Endothelial cell of umbilical vein (primary cell): ENCODE data around the gene DAP. TPM values are rescaled to one million over a fixed set of nuclear protein-coding genes. Genes with fewer than 3 reads are reported as not detected.

Source experiments
- BruUV-seq: library from RNA; stranded (reverse); fragments of 400-500 nt; replicated peaks from 2 replicates; lab custom pipeline; 2021; lab: Mats Ljungman, UMichigan
- CTCF ChIA-PET: fragments of 300-600, 350-600 bp; sonication (Branson Sonifier 250); formaldehyde crosslinking; loops from one replicate; lab custom pipeline; 2021; ENCODE audit warnings: antibody characterized with exemption, inconsistent platforms; lab: Charles Lee
- POLR2A ChIA-PET: fragments of 300-600, 350-600 bp; sonication (Branson Sonifier 250); formaldehyde crosslinking; loops from one replicate; lab custom pipeline; 2021; ENCODE audit warnings: antibody characterized with exemption, inconsistent platforms; lab: Charles Lee
- DNase-seq: peaks from one replicate; pipeline ENCODE4 v3.0.0-alpha.2; 2011; ENCODE audit warnings: low read depth, low spot score
- FAIRE-seq: peaks from 2 replicates; lab custom pipeline; 2011; peaks lifted over from hg19 to GRCh38; lab: Jason Lieb, UNC
- H2AFZ ChIP-seq: 2 replicates; pipeline ENCODE4 v1.6.0; 2012; ENCODE audit warnings: low read depth, low read length, control low read depth, inconsistent platforms
- H3K27ac ChIP-seq: 2 replicates; pipeline ENCODE4 v1.5.1; 2011; ENCODE audit warnings: low read depth, mild to moderate bottlenecking, control low read depth, low read length, moderate library complexity; ENCODE audit not compliant: insufficient read depth
- H3K27me3 ChIP-seq, 2 experiments: 2 replicates each; pipeline versions ENCODE4 v1.6.0 to v1.6.1; 2011; ENCODE audit warnings: low read length in 2 of 2, mixed read lengths in 1 of 2; ENCODE audit not compliant: control insufficient read depth in 2 of 2, insufficient read depth in 2 of 2
- H3K36me3 ChIP-seq, 2 experiments: 2 replicates in 1 of 2; 3 replicates in 1 of 2; pipeline ENCODE4 v1.5.1; 2011; ENCODE audit warnings: low read length in 2 of 2, mild to moderate bottlenecking in 1 of 2, moderate library complexity in 1 of 2; ENCODE audit not compliant: control insufficient read depth in 2 of 2, insufficient read depth in 2 of 2; ENCODE audit errors: extremely low read depth in 1 of 2
- H3K4me1 ChIP-seq: 3 replicates; pipeline ENCODE4 v1.5.1; 2011; ENCODE audit warnings: mild to moderate bottlenecking, low read length; ENCODE audit not compliant: control insufficient read depth, insufficient read depth; ENCODE audit errors: extremely low read depth
- H3K4me2 ChIP-seq: 2 replicates; pipeline ENCODE4 v1.6.1; 2011; ENCODE audit warnings: low read length, control low read depth, mixed read lengths; ENCODE audit not compliant: insufficient read depth
- H3K4me3 ChIP-seq, 3 experiments: fragments of 200-600 bp in 1 of 3; sonication (generic), shearing (Covaris generic) in 1 of 3; replicated peaks in 1 of 3; 2 replicates each; pipeline ENCODE4 v1.5.1; 2011 to 2016; ENCODE audit warnings: control low read depth in 3 of 3, low read length in 3 of 3, mild to moderate bottlenecking in 2 of 3, inconsistent platforms in 1 of 3, low read depth in 1 of 3, moderate library complexity in 1 of 3; ENCODE audit not compliant: insufficient read depth in 1 of 3
- H3K79me2 ChIP-seq: 2 replicates; pipeline ENCODE4 v1.6.0; 2012; ENCODE audit warnings: low read length, inconsistent platforms; ENCODE audit not compliant: control insufficient read depth, insufficient read depth
- H3K9ac ChIP-seq: replicated peaks from 2 replicates; pipeline ENCODE3; 2011; ENCODE audit warnings: low read length, control low read depth; ENCODE audit not compliant: insufficient read depth; ENCODE audit errors: extremely low read depth
- H3K9me1 ChIP-seq: replicated peaks from 3 replicates; pipeline ENCODE4 v1.6.0; 2011; ENCODE audit warnings: mild to moderate bottlenecking, low read length; ENCODE audit not compliant: control insufficient read depth, insufficient read depth; ENCODE audit errors: extremely low read depth
- H3K9me3 ChIP-seq: replicated peaks from 2 replicates; pipeline ENCODE4 v1.5.1; 2012; ENCODE audit warnings: low read length, inconsistent platforms; ENCODE audit not compliant: control insufficient read depth, insufficient read depth
- H4K20me1 ChIP-seq: replicated peaks from 2 replicates; pipeline ENCODE3; 2011; ENCODE audit warnings: mild to moderate bottlenecking, low read length; ENCODE audit not compliant: control insufficient read depth, insufficient read depth; ENCODE audit errors: extremely low read depth
- CTCF ChIP-seq, 2 donors: IDR thresholded peaks; 1 replicate in 1 of 2; 2 replicates in 1 of 2; pipeline ENCODE4 v1.5.1; 2011; ENCODE audit warnings: low read length in 2 of 2, mild to moderate bottlenecking in 2 of 2, moderate library complexity in 2 of 2, control low read depth in 1 of 2, inconsistent platforms in 1 of 2, low read depth in 1 of 2; ENCODE audit not compliant: insufficient read depth in 1 of 2; ENCODE audit errors: extremely low read depth in 1 of 2
- EZH2 ChIP-seq: IDR thresholded peaks from 2 replicates; pipeline ENCODE4 v1.6.1; 2012; ENCODE audit warnings: borderline replicate concordance, low read depth, mild to moderate bottlenecking, moderate library complexity, low read length, inconsistent platforms; ENCODE audit not compliant: severe bottlenecking
- FOS ChIP-seq: IDR thresholded peaks from 2 replicates; pipeline ENCODE4 v1.6.1; 2011; ENCODE audit warnings: mild to moderate bottlenecking, low read length, moderate library complexity, borderline replicate concordance; ENCODE audit not compliant: insufficient read depth
- GATA2 ChIP-seq: IDR thresholded peaks from 2 replicates; pipeline ENCODE4 v1.7.0; 2011; ENCODE audit warnings: low read depth, mild to moderate bottlenecking, moderate library complexity, mixed read lengths, low read length; ENCODE audit not compliant: insufficient read length, insufficient read depth
- JUN ChIP-seq: IDR thresholded peaks from 2 replicates; pipeline ENCODE4 v1.6.1; 2011; ENCODE audit warnings: borderline replicate concordance, low read depth; ENCODE audit not compliant: insufficient read length, insufficient read depth
- MAX ChIP-seq: IDR thresholded peaks from 2 replicates; pipeline ENCODE4 v1.6.1; 2011; ENCODE audit not compliant: insufficient read depth, insufficient read length
- MYC ChIP-seq: IDR thresholded peaks from one replicate; pipeline ENCODE4 v1.6.1; 2011; ENCODE audit warnings: mild to moderate bottlenecking, low read depth, low read length
- POLR2A ChIP-seq: IDR thresholded peaks from 2 replicates; pipeline ENCODE4 v1.6.1; 2012; ENCODE audit warnings: low read depth, mild to moderate bottlenecking, control low read depth, low read length
- POLR2AphosphoS5 ChIP-seq: IDR thresholded peaks from 2 replicates; pipeline ENCODE4 v1.6.1; 2012; ENCODE audit warnings: low read depth, mild to moderate bottlenecking, control low read depth, low read length, moderate library complexity; ENCODE audit not compliant: insufficient read depth
- dilution Hi-C: fragments of 300-500 bp; cut with MboI; formaldehyde crosslinking; loops from one replicate; pipeline ENCODE4 v1.15.0; 2019; ENCODE audit warnings: low sequenced_read_pairs; ENCODE audit not compliant: extremely low pct_ligation_motif_present
- intact Hi-C: fragments of 100-400 bp; cut with micrococcal nuclease; formaldehyde crosslinking; loops from one replicate; pipeline ENCODE4 v1.10.0; 2022
- polyA plus RNA-seq, 4 experiments: library from polyadenylated mRNA; depleted of rRNA in 3 of 4; stranded (reverse) in 3 of 4; unstranded in 1 of 4; fragments of >200 nt; gene quantifications; 2 replicates each; pipeline versions ENCODE4 v1.2.1 to v1.2.3, GENCODE V29; 2011 to 2012; ENCODE audit warnings: missing spikeins in 1 of 4
- total RNA-seq: library from RNA; stranded (reverse); gene quantifications from 2 replicates; pipeline ENCODE4 v1.2.3, GENCODE V29; 2021

Gene DAP
- total and polyA plus RNA-seq, 2 donors (not counting 3 experiments of a cell fraction or from before 2014, with no cell fraction given): 79.8 to 188 TPM

- no TSS peak for BruUV-seq
- H3K27me3 ChIP-seq: peaks cover 4 to 7% of the 10 kb centered on the region in 2 experiments
- intact Hi-C loops: no loop called here
These were observed 88.7 kb downstream of the DAP start for GRCh38 chr5:10672146-10673016.

More at GRCh38 chr5:10672146-10673016, 88.7 kb downstream of the DAP start:
- H2AFZ ChIP-seq: no peak overlapping the region
- H3K9me1 ChIP-seq: no peaks in the 10 kb centered on the region
- no peaks in the 10 kb centered on the region for H3K4me1 ChIP-seq
- no peaks in the 10 kb centered on the region for H3K36me3 ChIP-seq
- DNase-seq (no peak), FAIRE-seq (no peak)
- H3K4me2 ChIP-seq: no peak overlapping the region
- no peaks in the 10 kb centered on the region for H4K20me1 ChIP-seq
- no peak overlapping the region for H3K9ac ChIP-seq
- no peaks in the 10 kb centered on the region for H3K9me3 ChIP-seq
- dilution Hi-C loops: no loop called here
- no peak overlapping the region for H3K27ac ChIP-seq
- TF ChIP-seq POLR2AphosphoS5: no peak
- no peak for TF ChIP-seq FOS
- TF ChIP-seq JUN: no peak
- TF ChIP-seq EZH2: no peak
- TF ChIP-seq MYC: no peak
- TF ChIP-seq GATA2: no peak
- no peak for TF ChIP-seq MAX
- no peak for TF ChIP-seq POLR2A
- no peak for TF ChIP-seq CTCF (IDR thresholded peaks at IDR 0.05; ENCODE audit: extremely low read depth in 1 of 2, insufficient read depth in 1 of 2, low read depth in 1 of 2, low read length in 2 of 2)
- ChIA-PET POLR2A (no interaction called here), CTCF (no interaction called here)
- H3K79me2 ChIP-seq: no peaks in the 10 kb centered on the region
- no peak overlapping the region for H3K4me3 ChIP-seq
